GM12878 (cell line): ENCODE data around the gene HIVEP2. TPM values are rescaled to one million over a fixed set of nuclear protein-coding genes. Genes with fewer than 3 reads are reported as not detected.

Experiments used
- ATAC-seq: fragments of 200-7000 bp; cut with Tn5 transposase; 3 replicates; pipeline ENCODE4 v1.9.1; 2020; ENCODE audit warnings: mild to moderate bottlenecking, moderate library complexity
- BruUV-seq: library from RNA; stranded (reverse); fragments of 400-500 nt; replicated peaks from 2 replicates; lab custom pipeline; 2021; lab: Mats Ljungman, UMichigan
- CTCF ChIA-PET: fragments of 300-600 bp; sonication (Branson Sonifier 250); formaldehyde crosslinking; extraction: SDS; loops from one replicate; lab custom pipeline; 2021; ENCODE audit warnings: inconsistent platforms; lab: Yijun Ruan, JAX
- POLR2A ChIA-PET: fragments of 350-600 bp; formaldehyde crosslinking; extraction: SDS; loops from one replicate; lab custom pipeline; 2021; ENCODE audit warnings: inconsistent platforms; lab: Charles Lee
- RAD21 ChIA-PET: fragments of 300-600 bp; sonication (Branson Sonifier 250); formaldehyde crosslinking; loops from one replicate; lab custom pipeline; 2023; ENCODE audit warnings: antibody characterized with exemption; ENCODE audit not compliant: unreplicated experiment; lab: Charles Lee
- SMC1A ChIA-PET: fragments of 300-600 bp; sonication (Branson Sonifier 250); formaldehyde crosslinking; loops from one replicate; lab custom pipeline; 2023; ENCODE audit not compliant: unreplicated experiment, uncharacterized antibody; lab: Charles Lee
- DNase-seq: peaks from one replicate; pipeline ENCODE4 v3.0.0-alpha.2; 2011; ENCODE audit warnings: low read depth, low spot score
- FAIRE-seq: peaks from 3 replicates; lab custom pipeline; 2011; peaks lifted over from hg19 to GRCh38; lab: Jason Lieb, UNC
- H2AFZ ChIP-seq: 2 replicates; pipeline ENCODE4 v1.6.0; 2011; ENCODE audit warnings: low read depth, low read length, control low read depth; ENCODE audit not compliant: control insufficient read depth
- H3K27ac ChIP-seq: 2 replicates; pipeline ENCODE4 v1.5.1; 2011; ENCODE audit warnings: control low read depth; ENCODE audit not compliant: control insufficient read depth, insufficient read depth
- H3K27me3 ChIP-seq, 2 experiments: replicated peaks in 1 of 2; 2 replicates each; pipeline versions ENCODE4 v1.6.0 to v1.6.1; 2011; ENCODE audit warnings: low read length in 1 of 2; ENCODE audit not compliant: control insufficient read depth in 2 of 2, insufficient read depth in 2 of 2
- H3K36me3 ChIP-seq, 2 experiments: 2 replicates each; pipeline ENCODE4 v1.5.1; 2011; ENCODE audit warnings: low read length in 1 of 2; ENCODE audit not compliant: control insufficient read depth in 2 of 2, insufficient read depth in 2 of 2
- H3K4me1 ChIP-seq: 2 replicates; pipeline ENCODE4 v1.6.1; 2011; ENCODE audit warnings: mild to moderate bottlenecking, low read length, moderate library complexity, mixed read lengths; ENCODE audit not compliant: control insufficient read depth, insufficient read depth
- H3K4me2 ChIP-seq: 2 replicates; pipeline ENCODE4 v1.6.0; 2011; ENCODE audit warnings: control low read depth; ENCODE audit not compliant: control insufficient read depth, insufficient read depth
- H3K4me3 ChIP-seq: fragments of 200-600 bp; sonication (generic); 2 replicates; pipeline ENCODE4 v1.5.1; 2016
- H3K79me2 ChIP-seq: 2 replicates; pipeline ENCODE4 v1.6.0; 2011; ENCODE audit warnings: low read length; ENCODE audit not compliant: control insufficient read depth, insufficient read depth
- H3K9ac ChIP-seq: 2 replicates; pipeline ENCODE4 v1.8.0; 2011; ENCODE audit warnings: low read length, control low read depth, mixed read lengths; ENCODE audit not compliant: control insufficient read depth, insufficient read depth
- H3K9me3 ChIP-seq: replicated peaks from 3 replicates; pipeline ENCODE4 v1.5.1; 2011; ENCODE audit warnings: mild to moderate bottlenecking, low read length; ENCODE audit not compliant: control insufficient read depth, insufficient read depth
- H4K20me1 ChIP-seq: 2 replicates; pipeline ENCODE4 v1.6.0; 2011; ENCODE audit not compliant: control insufficient read depth, insufficient read depth
- BRCA1 ChIP-seq: IDR thresholded peaks from 2 replicates; pipeline ENCODE4 v1.6.1; 2011; ENCODE audit warnings: low read depth, low read length, improper control_type of control experiment
- CBFB ChIP-seq: IDR thresholded peaks from 2 replicates; pipeline ENCODE4 v1.6.1; 2016; ENCODE audit warnings: antibody characterized with exemption, low read depth
- CEBPB ChIP-seq, 2 experiments: fragments of 150-350 bp in 1 of 2; IDR thresholded peaks; 2 replicates each; pipeline ENCODE4 v1.6.1; 2012 to 2014; ENCODE audit warnings: low read depth in 2 of 2, low read length in 2 of 2, borderline replicate concordance in 1 of 2, inconsistent platforms in 1 of 2
- CHD4 ChIP-seq: fragments of 200-600 bp; sonication (generic); IDR thresholded peaks from 2 replicates; pipeline ENCODE4 v1.6.1; 2016; ENCODE audit warnings: mild to moderate bottlenecking
- HDGF ChIP-seq: fragments of 450-650 bp; IDR thresholded peaks from 2 replicates; pipeline ENCODE4 v1.6.1; 2016; ENCODE audit warnings: antibody characterized with exemption
- IRF5 ChIP-seq: fragments of 450-650 bp; IDR thresholded peaks from 2 replicates; pipeline ENCODE4 v1.6.1; 2017; ENCODE audit warnings: borderline replicate concordance
- KLF5 ChIP-seq: fragments of 450-650 bp; IDR thresholded peaks from 2 replicates; pipeline ENCODE4 v1.6.1; 2014; ENCODE audit warnings: mild to moderate bottlenecking; ENCODE audit not compliant: partially characterized antibody
- MTA2 ChIP-seq: fragments of 450-650 bp; IDR thresholded peaks from 2 replicates; pipeline ENCODE4 v1.6.1; 2016; ENCODE audit warnings: low read depth, mild to moderate bottlenecking, moderate library complexity
- NFXL1 ChIP-seq: fragments of 450-650 bp; IDR thresholded peaks from 2 replicates; pipeline ENCODE4 v1.6.1; 2017; ENCODE audit warnings: antibody characterized with exemption, mild to moderate bottlenecking, borderline replicate concordance
- PKNOX1 ChIP-seq: fragments of 450-650 bp; IDR thresholded peaks from 2 replicates; pipeline ENCODE4 v1.6.1; 2016; ENCODE audit warnings: mild to moderate bottlenecking
- SKIL ChIP-seq: fragments of 450-650 bp; IDR thresholded peaks from 2 replicates; pipeline ENCODE4 v1.6.1; 2017; ENCODE audit warnings: mild to moderate bottlenecking, low read depth, inconsistent platforms; ENCODE audit not compliant: poor library complexity, severe bottlenecking
- SREBF2 ChIP-seq: IDR thresholded peaks from 2 replicates; pipeline ENCODE4 v1.6.1; 2012; ENCODE audit warnings: mild to moderate bottlenecking, low read length
- WRNIP1 ChIP-seq: IDR thresholded peaks from 2 replicates; pipeline ENCODE4 v1.6.1; 2011; ENCODE audit warnings: low read depth, low read length, improper control_type of control experiment, borderline replicate concordance
- WGBS: methylation state at CpG from one replicate; pipeline ENCODE4 v1.1.6; 2016; ENCODE audit warnings: low lambda C conversion rate; ENCODE audit not compliant: insufficient replicate concordance, insufficient coverage; ENCODE audit errors: missing lambda C conversion rate; 5-methylcytosine and 5-hydroxymethylcytosine counted together
- in situ Hi-C: fragments of 300-500 bp; cut with MboI; formaldehyde crosslinking; loops from 9 replicates; pipeline ENCODE4 v1.14.3; 2018; ENCODE audit warnings: mixed read lengths
- intact Hi-C: fragments of 100-400 bp; cut with micrococcal nuclease; formaldehyde crosslinking; loops from one replicate; pipeline ENCODE4 v1.14.2; 2022; ENCODE audit not compliant: unreplicated experiment
- polyA plus RNA-seq, 11 experiments: library from polyadenylated mRNA; depleted of rRNA in 4 of 11; unstranded in 6 of 11; stranded (reverse) in 5 of 11; fragments of >200 nt; fragmentation: Nextera tagmentation in 4 of 11; fragmentation: Illumina TruSeq in 1 of 11; extraction: Ambion mirVana in 4 of 11; extraction: Trizol in 1 of 11; gene quantifications; 1 replicate in 1 of 11; 2 replicates in 10 of 11; pipeline versions ENCODE4 v1.2.1 to v1.2.3, GENCODE V29; 2011 to 2016; ENCODE audit warnings: inconsistent platforms in 2 of 11, missing spikeins in 2 of 11, low read depth in 1 of 11
- total RNA-seq, 4 experiments: library from RNA; depleted of rRNA in 3 of 4; stranded (reverse); fragments of >200 nt in 3 of 4; fragmentation: Illumina TruSeq in 1 of 4; extraction: Trizol in 1 of 4; gene quantifications; 2 replicates each; pipeline versions ENCODE4 v1.2.1 to v1.2.3, GENCODE V29; 2013 to 2021

Gene HIVEP2
- total and polyA plus RNA-seq, 10 of the 15 experiments (the other 5 are each of a cell fraction or from before 2014, with no cell fraction given) = 1.2 to 15.7 (median 10.2) TPM

GRCh38 chr6:142781129-142781528 is 163.8 kb downstream of the HIVEP2 start:
- no peak for TF ChIP-seq HDGF
- TF ChIP-seq BRCA1 = no peak
- no peak for TF ChIP-seq CHD4
- no peak for TF ChIP-seq CBFB
- TF ChIP-seq IRF5 = no peak
- no peak for TF ChIP-seq PKNOX1
- no peak for TF ChIP-seq WRNIP1
- TF ChIP-seq CEBPB (IDR thresholded peaks at IDR 0.05; ENCODE audit: borderline replicate concordance in 1 of 2, low read depth in 2 of 2, low read length in 2 of 2) = no peak
- no peak for TF ChIP-seq SKIL
- TF ChIP-seq KLF5 = no peak
- TF ChIP-seq SREBF2 = no peak
- TF ChIP-seq MTA2 = no peak
- TF ChIP-seq NFXL1 = no peak
- no peak overlapping the region for H3K4me2 ChIP-seq

More at GRCh38 chr6:142781129-142781528, 163.8 kb downstream of the HIVEP2 start:
- WGBS = 93% methylated on average over 3 of the region's 3 CpGs
- ChIA-PET RAD21 (interaction anchor here (1.0 kb wide), 1 partner anchor 246 kb away, joined by 4 read pairs; no protein-coding TSS in a partner anchor), POLR2A (no interaction called here), CTCF (interaction anchor here (0.7 to 2.0 kb wide), 3 partner anchors 10 to 88 kb away, joined by 3 to 5 read pairs (median 3); no protein-coding TSS in a partner anchor), SMC1A (interaction anchor here (0.6 to 2.5 kb wide), 10 partner anchors 14 to 153 kb away, joined by 3 to 15 read pairs (median 4); no protein-coding TSS in a partner anchor)
- DNase-seq (no peak), ATAC-seq (no peak), FAIRE-seq (no peak)
- Histone ChIP-seq H4K20me1 (no peaks in the 10 kb centered on the region), H3K27me3 (no peaks in the 10 kb centered on the region), H3K9me3 (no peaks in the 10 kb centered on the region), H3K27ac (no peak overlapping the region), H3K79me2 (peaks cover 4% of the 10 kb centered on the region), H3K36me3 (peaks cover 2 to 5% of the 10 kb centered on the region in 2 experiments; a peak in 3 of 4 replicates), H3K4me3 (no peak overlapping the region), H3K9ac (no peak overlapping the region), H2AFZ (no peak overlapping the region), H3K4me1 (peaks cover 11% of the 10 kb centered on the region; the same call in 1 of the 2 replicates)
- intact Hi-C loops (no loop called here), in situ Hi-C loops (no loop called here)
- no TSS peak for BruUV-seq
